ENCODE data around the gene ELK4. TPM values are rescaled to one million over a fixed set of nuclear protein-coding genes. Genes with fewer than 3 reads are reported as not detected.
A peak's percentile ranks its signal among the peaks of the same experiment; 100 is the strongest.

Gene ELK4
- total RNA-seq, 2 experiments from 2014 or later, result 71.0 to 76.9 TPM

DNA sequence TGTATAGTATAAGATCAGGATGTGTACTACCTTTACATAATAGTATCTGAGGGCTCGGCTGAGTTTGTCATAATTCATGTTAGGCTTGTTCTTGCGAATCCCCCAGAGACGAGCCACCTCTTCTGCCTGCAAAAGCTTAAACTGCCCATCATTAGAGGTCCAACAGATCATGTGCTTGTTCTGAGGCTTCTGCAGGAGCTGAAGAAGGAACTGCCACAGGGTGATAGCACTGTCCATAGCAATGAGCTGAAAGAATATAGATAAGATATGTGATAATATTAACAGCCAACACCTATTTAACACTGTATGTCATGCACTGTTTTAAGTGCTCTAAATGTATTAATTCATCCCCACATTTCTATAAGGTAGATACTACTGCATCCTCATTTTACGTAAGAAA is 8.2 kb downstream of the ELK4 start:
- H3K36me3 Mint-ChIP-seq, result peaks cover 46% of the 10 kb centered on the region
- no peak overlapping the region for H3K4me3 Mint-ChIP-seq
- H3K9me3 Mint-ChIP-seq, result no peaks in the 10 kb centered on the region
- no peak for DNase-seq
- H3K4me1 Mint-ChIP-seq, result peaks cover 51% of the 10 kb centered on the region
- no peak overlapping the region for H3K27ac Mint-ChIP-seq
- no peaks in the 10 kb centered on the region for H3K27me3 Mint-ChIP-seq

DNA sequence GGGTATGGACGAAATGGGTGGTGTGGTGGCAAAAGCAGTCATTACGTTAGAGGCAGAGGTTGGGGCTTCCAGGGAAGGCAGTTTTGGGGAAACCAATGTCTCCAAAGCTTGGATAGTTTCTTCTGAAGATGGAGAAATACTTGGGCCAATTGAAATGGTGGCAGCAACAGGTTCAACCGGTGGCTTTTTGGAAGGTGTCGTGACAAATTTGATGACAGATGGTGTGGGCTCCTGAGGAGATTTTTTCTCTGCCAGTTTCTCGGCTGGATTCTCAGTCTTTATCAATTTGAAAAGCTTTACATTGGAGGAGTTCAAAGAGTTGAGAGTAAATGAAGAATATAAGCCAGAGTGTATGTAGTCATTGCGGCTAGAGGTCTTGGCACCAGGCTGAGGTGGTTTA is 11.5 kb downstream of the ELK4 start:
- DNase-seq, result no peak
- Mint-ChIP-seq H3K36me3 (peaks cover 35% of the 10 kb centered on the region), H3K27ac (no peak overlapping the region), H3K27me3 (no peaks in the 10 kb centered on the region), H3K4me1 (peaks cover 29% of the 10 kb centered on the region), H3K9me3 (no peaks in the 10 kb centered on the region), H3K4me3 (no peak overlapping the region)

DNA sequence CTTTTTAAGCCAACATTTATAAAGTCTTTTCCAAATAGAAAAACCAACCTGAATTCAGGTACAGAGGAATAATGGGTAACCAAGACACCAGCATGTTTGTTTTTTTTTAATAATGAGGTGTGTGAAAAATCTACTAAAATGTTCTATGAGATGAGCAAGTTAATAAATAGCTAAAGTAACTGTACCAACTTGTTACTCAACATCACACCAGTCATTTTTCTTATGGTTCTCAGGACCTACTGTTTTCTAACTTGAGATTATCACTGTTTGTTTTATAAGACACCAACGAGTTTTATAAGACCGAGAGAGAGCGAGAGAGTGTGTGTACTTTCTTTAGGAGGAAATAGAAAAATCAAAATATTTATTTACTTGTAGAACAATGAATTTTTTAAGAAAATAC is 12.4 kb downstream of the ELK4 start:
- DNase-seq, result no peak
- Mint-ChIP-seq H3K9me3 (no peaks in the 10 kb centered on the region), H3K4me3 (no peak overlapping the region), H3K36me3 (peaks cover 31% of the 10 kb centered on the region), H3K27me3 (no peaks in the 10 kb centered on the region), H3K27ac (no peak overlapping the region), H3K4me1 (peaks cover 24% of the 10 kb centered on the region)

DNA sequence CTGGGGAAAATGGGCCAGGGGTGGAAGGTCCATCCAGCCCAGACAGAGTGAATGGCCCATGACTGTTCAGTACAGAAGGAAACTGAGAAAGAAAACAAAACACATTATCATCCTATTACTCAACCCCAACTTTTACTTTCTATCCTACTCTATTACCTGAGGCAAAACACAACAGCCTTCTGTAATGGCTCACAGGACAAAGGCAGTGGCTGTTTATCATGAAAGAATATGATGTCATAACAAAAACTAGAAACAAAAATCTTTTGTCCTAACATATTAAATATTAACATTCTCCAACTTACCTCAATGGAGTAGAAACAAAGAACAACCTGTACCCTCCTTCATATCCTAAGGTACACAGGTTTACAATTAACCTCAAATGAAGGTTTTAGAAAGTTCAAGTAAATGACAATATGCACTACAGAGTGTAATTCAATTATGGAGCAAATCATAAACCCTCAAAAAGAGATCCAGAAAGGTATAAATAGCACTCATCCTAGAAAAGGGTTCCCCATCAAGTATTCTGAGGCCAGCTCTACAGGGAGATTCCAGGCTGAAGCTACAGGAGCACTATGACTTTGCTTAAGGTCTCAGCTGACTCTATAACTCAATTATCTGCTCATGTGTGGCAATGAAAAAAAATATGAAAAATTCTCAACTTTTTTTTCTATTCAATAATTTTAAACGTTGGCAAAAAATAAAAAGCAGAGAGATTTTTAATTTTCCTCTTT is 15.1 kb downstream of the ELK4 start:
- Mint-ChIP-seq H3K27me3 (no peaks in the 10 kb centered on the region), H3K4me3 (no peak overlapping the region), H3K27ac (peak overlapping the region; percentile 56), H3K4me1 (peaks cover 30% of the 10 kb centered on the region), H3K36me3 (peaks cover 30% of the 10 kb centered on the region), H3K9me3 (no peaks in the 10 kb centered on the region)
- DNase-seq, result no peak

DNA sequence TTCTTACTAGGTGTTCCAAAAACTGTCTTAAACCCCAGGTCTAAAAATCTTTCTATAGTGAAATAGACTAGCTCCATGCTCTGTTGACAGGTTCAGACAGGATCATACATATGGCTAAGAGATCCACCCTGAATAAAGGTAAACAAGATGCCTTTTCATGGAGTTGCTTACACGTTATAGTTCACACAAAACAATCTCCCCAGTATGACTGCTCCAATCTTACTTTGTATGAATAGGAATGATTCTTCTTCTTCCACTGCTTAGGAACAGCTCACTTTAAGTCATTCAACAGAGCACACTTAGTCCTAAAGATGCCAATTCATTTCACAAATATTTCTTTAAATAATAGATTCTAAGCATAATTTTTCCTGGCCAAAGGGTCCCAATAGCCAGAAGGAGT is 16.0 kb downstream of the ELK4 start:
- Mint-ChIP-seq H3K9me3 (no peaks in the 10 kb centered on the region), H3K36me3 (peaks cover 32% of the 10 kb centered on the region), H3K27ac (no peak overlapping the region), H3K27me3 (no peaks in the 10 kb centered on the region), H3K4me1 (peaks cover 39% of the 10 kb centered on the region), H3K4me3 (no peak overlapping the region)
- DNase-seq, result no peak

DNA sequence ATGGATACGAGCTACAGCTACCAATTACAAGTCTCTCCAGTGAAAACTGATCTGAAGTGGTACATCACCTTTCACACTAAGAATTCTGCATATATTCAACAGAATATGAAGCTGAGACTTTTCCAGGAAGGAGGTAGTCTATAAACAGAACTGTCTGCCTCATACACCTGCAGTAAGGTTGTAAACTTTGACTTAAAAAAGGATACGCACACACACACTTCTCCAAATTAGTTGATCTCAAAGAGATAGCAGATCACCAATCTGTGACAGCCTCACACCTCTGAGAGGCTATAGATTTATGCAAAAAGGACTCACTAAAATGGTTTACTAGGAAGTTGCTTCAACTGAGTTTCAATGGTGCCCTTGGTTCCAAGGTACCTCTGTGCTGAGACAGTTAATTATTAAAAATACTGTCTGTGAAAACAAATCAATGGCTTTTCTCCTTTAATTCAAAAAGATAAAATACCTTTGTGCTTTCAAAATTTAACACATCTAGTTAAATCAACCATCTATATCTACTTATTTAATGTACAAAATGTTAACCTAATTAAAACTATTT is 17.9 kb downstream of the ELK4 start:
- no peaks in the 10 kb centered on the region for H3K9me3 Mint-ChIP-seq
- H3K27ac Mint-ChIP-seq, result no peak overlapping the region
- peaks cover 26% of the 10 kb centered on the region for H3K36me3 Mint-ChIP-seq
- H3K4me3 Mint-ChIP-seq, result no peak overlapping the region
- DNase-seq, result no peak
- no peaks in the 10 kb centered on the region for H3K27me3 Mint-ChIP-seq
- H3K4me1 Mint-ChIP-seq, result peaks cover 48% of the 10 kb centered on the region

DNA sequence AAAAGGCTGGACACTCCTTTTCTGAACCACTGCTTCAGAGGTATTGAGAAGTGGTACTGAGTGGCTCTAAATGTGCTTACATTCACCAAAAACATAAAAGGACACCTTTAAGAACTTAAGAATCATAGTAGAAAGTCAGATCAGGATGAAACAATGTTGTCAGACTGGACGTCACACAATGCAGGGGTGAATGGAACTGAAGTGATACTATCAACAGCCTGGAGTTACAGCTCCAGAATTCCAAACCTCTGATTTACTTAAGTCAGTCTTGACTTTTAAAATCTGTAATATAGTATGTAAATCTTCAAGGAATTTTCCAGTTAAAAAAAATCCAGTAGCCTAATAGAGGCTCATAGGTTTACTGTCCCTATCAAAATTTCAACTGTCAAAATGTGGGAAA is 19.3 kb downstream of the ELK4 start:
- peaks cover 27% of the 10 kb centered on the region for H3K36me3 Mint-ChIP-seq
- no peak overlapping the region for H3K4me3 Mint-ChIP-seq
- DNase-seq, result no peak
- H3K27ac Mint-ChIP-seq, result no peak overlapping the region
- peaks cover 53% of the 10 kb centered on the region for H3K4me1 Mint-ChIP-seq
- H3K27me3 Mint-ChIP-seq, result no peaks in the 10 kb centered on the region
- no peaks in the 10 kb centered on the region for H3K9me3 Mint-ChIP-seq

DNA sequence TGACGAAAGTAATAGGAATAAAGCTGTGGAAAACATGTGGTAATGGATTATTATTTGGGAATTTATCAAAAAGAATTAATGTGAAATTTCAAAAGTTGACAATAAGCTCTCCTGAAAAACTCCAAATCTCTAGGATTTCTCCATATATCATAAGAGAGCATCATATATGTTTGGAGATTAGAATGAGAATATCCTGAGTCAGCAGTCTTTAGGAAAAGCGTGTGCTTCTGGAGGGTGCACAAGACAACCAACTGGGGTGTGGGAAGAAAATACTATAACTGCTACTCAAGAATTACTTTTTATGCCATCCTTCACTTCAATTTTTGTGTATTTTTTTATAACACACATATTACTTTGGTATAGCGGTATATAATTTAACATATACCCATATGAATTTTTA is 19.7 kb downstream of the ELK4 start:
- Mint-ChIP-seq H3K27ac (no peak overlapping the region), H3K4me1 (peaks cover 53% of the 10 kb centered on the region), H3K4me3 (no peak overlapping the region), H3K9me3 (no peaks in the 10 kb centered on the region), H3K36me3 (peaks cover 26% of the 10 kb centered on the region), H3K27me3 (no peaks in the 10 kb centered on the region)
- DNase-seq, result no peak

DNA sequence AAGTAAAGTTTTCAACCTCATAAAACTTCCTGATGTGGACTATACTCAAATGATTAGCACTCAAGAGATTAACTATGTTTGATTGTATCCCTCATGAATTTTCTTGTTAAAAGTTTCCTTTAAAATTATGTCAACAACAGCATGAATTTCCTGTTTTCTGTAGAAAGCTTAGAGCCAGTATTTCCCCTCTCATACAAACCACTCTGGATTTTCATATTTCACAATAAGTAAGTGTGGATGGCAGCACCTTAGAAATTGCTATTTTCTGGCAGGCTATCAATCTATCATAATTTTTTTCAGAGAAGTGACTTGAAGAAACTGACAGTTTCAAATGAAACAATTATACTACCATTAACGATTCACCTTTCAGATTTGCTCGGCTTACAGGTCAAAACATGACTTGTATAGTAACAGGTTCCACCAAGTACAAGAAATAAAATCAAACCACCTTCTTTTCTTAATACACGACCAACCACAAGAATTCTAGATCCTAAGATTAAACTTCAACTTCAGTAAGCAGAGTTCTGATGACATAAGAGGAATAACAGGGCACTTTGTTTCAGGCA is 20.8 kb downstream of the ELK4 start:
- no peak overlapping the region for H3K4me3 Mint-ChIP-seq
- no peak for DNase-seq
- peak overlapping the region; percentile 73 for H3K27ac Mint-ChIP-seq
- H3K27me3 Mint-ChIP-seq, result no peaks in the 10 kb centered on the region
- peaks cover 45% of the 10 kb centered on the region for H3K4me1 Mint-ChIP-seq
- peaks cover 26% of the 10 kb centered on the region for H3K36me3 Mint-ChIP-seq
- no peaks in the 10 kb centered on the region for H3K9me3 Mint-ChIP-seq

DNA sequence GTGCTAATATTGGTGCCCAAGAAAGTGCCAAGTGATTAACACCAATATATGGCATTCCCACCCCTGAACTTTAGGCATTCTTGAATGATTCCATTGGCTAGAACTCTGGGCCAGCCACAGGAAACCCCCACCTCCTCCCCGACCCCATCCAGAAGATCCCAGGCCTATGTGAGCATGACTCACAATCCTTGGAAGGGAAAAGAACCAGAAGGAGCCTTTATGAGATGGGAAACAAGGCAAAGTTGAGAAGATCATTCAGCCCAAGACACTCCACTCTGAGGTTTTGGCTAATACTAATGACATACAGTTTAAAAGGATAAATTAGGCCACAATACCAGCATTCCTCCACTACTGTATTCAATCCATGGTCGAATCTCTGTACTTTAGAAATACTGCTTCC is 21.8 kb downstream of the ELK4 start:
- no peaks in the 10 kb centered on the region for H3K27me3 Mint-ChIP-seq
- DNase-seq, result no peak
- no peak overlapping the region for H3K4me3 Mint-ChIP-seq
- H3K4me1 Mint-ChIP-seq, result peaks cover 43% of the 10 kb centered on the region
- H3K36me3 Mint-ChIP-seq, result peaks cover 20% of the 10 kb centered on the region
- H3K27ac Mint-ChIP-seq, result no peak overlapping the region
- H3K9me3 Mint-ChIP-seq, result no peaks in the 10 kb centered on the region

DNA sequence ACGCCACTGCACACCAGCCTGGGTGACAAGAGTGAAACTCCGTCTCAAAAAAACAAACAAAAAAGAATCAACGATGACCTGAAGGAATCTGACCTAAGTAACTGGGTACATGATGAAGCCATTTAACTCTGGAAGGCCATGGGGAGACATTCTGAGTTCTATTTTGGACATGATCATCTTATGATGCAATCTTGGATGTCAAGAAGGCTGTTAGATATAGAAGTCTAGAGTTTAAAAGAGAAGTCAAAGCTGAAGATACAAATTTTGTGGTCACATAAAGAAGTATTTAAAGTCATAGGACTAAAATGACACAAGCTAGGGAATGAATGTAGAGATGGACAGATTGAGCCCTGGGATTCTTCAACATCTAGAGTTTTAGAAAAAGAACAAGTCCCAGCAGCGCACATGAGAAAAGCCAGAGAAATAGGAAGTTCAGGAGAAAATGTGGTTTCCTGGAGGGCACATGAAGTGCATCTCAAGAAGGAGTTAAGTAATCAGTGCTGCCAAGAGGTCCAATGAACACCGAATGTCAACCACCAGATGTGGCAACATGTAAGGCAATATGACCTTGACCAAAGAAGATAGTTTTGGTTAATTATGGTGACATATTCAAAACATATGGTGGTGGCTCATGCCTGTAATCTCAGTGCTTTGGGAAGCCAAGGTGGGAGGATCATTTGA is 26.8 kb downstream of the ELK4 start:
- Mint-ChIP-seq H3K4me1 (peaks cover 30% of the 10 kb centered on the region), H3K36me3 (peaks cover 23% of the 10 kb centered on the region), H3K9me3 (no peaks in the 10 kb centered on the region), H3K27me3 (no peaks in the 10 kb centered on the region), H3K4me3 (no peak overlapping the region), H3K27ac (peak overlapping the region; percentile 3)
- no peak for DNase-seq

DNA sequence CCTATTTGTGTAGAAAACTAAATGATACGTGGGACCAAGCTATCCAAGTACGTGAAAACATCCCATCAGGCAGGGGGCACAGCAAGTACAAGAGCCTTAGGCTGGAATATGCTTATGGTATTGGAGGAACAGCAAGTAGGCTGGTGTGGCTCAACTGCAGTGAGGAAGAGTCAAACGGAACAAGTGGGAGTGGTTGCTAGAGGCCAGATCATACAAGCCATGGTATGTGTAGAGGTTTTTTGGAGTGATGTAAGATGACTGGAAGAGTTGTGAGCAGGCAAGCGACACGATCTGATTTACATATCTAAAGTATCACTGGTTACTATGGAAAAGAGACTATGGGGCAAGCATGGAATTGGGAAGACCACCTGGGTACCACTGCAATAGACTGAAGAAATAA is 27.8 kb downstream of the ELK4 start:
- H3K27ac Mint-ChIP-seq, result no peak overlapping the region
- no peak for DNase-seq
- no peaks in the 10 kb centered on the region for H3K9me3 Mint-ChIP-seq
- H3K27me3 Mint-ChIP-seq, result no peaks in the 10 kb centered on the region
- peaks cover 32% of the 10 kb centered on the region for H3K4me1 Mint-ChIP-seq
- peaks cover 23% of the 10 kb centered on the region for H3K36me3 Mint-ChIP-seq
- no peak overlapping the region for H3K4me3 Mint-ChIP-seq

DNA sequence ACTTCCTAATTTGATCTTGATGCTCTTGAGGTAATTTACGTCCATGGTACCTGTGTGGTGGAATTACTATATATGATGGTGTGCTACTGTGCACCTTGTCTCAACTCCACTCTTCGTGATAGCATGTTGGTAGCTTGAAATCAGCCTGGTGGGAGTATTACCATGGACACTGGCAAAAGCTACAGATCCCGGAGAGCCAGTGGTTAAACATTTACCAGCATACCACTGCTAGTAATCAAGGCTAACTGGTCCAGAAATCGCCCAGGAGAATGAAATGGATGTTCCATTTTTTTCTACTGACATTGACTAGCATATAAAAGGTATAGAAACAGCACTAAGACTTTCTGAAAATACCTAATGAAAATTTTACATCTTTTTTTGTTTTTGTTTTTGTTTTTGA is 30.6 kb downstream of the ELK4 start:
- no peak for DNase-seq
- no peaks in the 10 kb centered on the region for H3K9me3 Mint-ChIP-seq
- no peaks in the 10 kb centered on the region for H3K27me3 Mint-ChIP-seq
- H3K4me1 Mint-ChIP-seq, result peaks cover 32% of the 10 kb centered on the region
- peaks cover 30% of the 10 kb centered on the region for H3K36me3 Mint-ChIP-seq
- no peak overlapping the region for H3K4me3 Mint-ChIP-seq
- no peak overlapping the region for H3K27ac Mint-ChIP-seq

DNA sequence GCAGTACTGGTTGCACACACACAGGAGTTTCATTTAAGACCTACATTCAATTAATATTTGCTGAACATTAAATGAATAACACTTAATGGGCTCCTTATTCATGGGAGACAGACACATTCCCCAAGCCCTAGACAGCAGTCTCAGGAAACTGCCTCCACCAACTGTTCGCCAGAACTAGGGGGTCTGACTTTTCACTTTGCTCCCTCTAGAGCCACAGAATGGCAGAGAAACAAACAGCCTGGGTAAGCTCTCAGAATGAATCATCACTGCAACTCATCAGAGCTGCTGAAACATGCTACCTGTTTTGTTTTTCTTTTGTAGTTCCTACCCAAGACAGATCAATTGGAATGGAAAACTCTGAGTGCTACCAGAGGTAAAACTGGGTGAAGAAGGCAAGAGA is 31.7 kb downstream of the ELK4 start:
- DNase-seq, result peak; percentile 27
- peaks cover 33% of the 10 kb centered on the region for H3K36me3 Mint-ChIP-seq

DNA sequence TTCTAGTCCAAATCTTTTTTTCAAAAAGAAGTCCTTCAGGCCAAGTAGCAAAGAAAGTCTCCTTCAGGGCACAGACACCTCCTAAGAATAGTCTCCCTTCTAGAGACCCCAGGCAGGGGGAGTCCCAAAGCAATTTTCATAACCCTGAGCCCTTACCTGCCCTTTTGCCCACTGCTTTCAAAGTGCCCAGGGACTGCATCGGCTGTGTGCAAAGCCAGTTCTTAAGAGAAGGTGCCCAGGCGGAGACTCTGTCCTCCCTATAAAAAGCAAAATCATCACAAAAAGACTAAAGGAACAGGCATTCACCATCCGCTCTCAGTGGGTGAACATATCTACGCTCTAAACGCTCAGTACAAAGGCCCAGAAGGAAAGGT is 32.2 kb downstream of the ELK4 start:
- Mint-ChIP-seq H3K4me1 (peaks cover 29% of the 10 kb centered on the region), H3K27ac (peak overlapping the region; percentile 73), H3K9me3 (no peaks in the 10 kb centered on the region), H3K4me3 (no peak overlapping the region), H3K27me3 (no peaks in the 10 kb centered on the region), H3K36me3 (peaks cover 30% of the 10 kb centered on the region)
- no peak for DNase-seq

More for the DNA sequence above, 31.7 kb downstream of the ELK4 start:
- Mint-ChIP-seq H3K27ac (peak overlapping the region; percentile 73), H3K4me1 (peaks cover 31% of the 10 kb centered on the region), H3K4me3 (no peak overlapping the region), H3K9me3 (no peaks in the 10 kb centered on the region), H3K27me3 (no peaks in the 10 kb centered on the region)

All from activated naive CD8-positive, alpha-beta T cell treated with anti-CD3 and anti-CD28 coated beads for 36 hours (primary cell).